Stimulated activated CD4-positive, alpha-beta T cell treated with anti-CD3 and anti-CD28 coated beads, Interleukin-4, amount 100 ng/mL, for 24 hours (primary cell): ENCODE data around the gene CTDP1.
"Not testable (repeated sequence)": the region's sequence is repeated elsewhere in the genome, so short reads cannot be mapped to it uniquely, and the experiment has no call there.

Experiments used
- DNase-seq: peaks from one replicate; pipeline ENCODE4 v3.0.0-alpha.2; 2020

Gene CTDP1

DNA sequence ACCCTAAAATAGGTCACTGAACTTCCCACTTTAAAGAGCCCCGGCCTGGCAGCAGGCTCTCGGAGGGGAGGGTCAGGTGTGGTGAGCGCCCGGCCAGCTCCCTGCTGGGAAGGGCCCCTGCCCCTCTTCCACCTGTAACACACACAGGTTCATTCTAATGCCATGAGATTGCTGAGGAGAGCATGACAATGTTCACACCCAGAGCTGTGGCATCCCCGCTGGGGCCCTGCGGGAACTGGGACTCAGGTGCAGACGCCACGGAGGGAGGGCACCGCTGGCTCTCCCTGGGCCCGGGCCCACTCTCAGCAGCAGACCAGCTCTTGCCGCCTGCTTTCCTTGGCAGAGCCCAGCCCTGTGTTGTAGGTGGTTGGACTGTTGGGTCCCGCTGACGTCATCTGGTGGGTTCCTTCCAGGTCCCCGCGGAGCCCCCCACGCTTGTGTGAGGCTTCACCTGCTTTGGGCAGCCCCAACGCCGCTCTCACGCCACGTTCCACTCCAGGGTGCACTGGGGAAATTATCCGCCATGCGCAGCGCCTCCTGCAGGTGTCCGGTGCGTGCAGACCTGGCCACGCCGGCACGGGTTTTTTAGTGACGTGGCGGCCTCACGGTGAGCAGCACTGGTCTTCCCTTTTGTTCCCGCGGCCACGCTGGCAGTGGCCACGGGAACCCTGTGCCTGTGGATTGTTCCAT, 67.7 kb downstream of the CTDP1 start:
- no peak for DNase-seq

DNA sequence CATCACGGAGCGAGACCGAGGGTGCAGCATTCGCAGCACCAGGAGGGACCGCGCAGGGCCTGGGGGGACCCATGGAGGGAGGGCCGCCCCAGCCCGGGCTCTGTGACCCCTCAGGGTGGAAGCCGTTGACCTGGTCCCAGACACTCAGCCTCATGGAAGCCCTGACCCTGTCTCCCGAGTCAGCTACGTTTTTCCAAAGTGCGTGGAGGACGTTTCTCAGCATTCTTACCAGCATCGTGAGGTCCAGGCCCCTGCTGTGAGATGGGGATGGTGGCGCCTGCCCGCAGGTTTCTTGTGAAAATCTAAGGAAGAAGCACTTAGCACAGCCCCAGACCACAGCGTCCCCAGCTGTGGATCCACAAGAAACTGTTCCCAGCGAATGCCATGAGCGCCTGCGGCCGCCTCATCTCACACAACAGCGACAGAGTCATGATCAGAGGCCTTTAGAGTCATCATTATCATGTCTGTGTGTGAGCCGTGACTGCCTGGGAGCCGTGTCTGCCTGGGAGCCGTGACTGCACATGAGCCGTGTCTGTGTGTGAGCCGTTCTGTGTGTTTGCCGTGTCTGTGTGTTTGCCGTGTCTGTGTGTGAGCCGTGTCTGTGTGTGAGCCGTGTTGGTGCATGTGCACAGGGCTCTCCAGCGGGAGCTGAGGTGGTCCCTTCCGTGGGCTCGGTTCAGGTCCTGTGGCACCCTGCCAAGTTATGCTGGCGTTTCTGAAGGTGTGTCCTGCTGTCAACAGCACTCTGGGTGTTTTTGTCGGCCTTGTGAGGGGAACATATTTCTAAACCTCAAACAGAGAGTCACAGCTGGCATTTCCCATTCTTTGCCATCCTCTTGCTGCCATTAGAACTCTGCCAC, 68.9 kb downstream of the CTDP1 start:
- no peak for DNase-seq

DNA sequence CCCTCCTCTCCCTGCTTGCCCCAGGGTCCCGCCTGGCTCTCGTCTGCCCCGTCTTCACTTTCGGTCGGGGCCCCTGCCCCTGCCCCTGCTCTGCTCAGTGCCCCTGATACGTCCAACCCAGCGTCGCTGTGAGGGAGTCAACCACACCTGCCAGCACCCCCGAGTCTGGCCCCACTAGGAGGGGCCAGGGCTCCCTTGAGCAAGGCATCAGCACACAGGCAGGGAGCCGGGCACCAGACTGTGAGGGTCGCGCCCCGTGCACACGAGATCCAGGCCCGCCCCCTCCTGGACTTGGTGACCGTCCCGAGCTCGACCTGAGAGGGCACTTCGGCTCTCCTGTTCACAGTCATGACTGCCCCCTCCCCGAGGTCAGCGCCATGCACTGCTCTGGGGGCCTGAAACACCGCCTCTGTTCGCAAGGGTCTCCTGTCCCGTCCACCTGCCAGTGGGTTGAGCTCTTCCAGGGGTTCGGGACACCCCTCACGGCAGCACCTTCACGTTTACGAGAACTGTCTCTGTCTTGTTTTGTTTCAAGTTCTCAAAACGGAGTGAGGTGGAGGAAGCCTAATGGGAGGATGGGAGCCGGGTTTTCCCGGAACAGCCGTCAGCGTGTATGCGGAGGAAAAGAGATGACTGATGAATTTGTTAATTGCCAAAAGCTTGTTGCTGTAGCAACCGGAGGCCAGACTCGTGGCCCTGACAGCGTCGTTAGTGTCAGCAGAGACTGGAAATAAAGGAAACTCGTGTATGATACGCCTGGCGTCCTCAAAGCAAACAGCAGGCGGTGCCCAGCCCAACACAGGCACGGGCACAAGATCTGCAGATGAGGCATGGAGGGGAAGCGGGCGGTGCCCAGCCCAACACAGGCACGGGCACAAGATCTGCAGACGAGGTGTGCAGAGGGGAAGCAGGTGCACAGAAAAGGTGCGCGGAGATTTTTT, 69.9 kb downstream of the CTDP1 start:
- no peak for DNase-seq

DNA sequence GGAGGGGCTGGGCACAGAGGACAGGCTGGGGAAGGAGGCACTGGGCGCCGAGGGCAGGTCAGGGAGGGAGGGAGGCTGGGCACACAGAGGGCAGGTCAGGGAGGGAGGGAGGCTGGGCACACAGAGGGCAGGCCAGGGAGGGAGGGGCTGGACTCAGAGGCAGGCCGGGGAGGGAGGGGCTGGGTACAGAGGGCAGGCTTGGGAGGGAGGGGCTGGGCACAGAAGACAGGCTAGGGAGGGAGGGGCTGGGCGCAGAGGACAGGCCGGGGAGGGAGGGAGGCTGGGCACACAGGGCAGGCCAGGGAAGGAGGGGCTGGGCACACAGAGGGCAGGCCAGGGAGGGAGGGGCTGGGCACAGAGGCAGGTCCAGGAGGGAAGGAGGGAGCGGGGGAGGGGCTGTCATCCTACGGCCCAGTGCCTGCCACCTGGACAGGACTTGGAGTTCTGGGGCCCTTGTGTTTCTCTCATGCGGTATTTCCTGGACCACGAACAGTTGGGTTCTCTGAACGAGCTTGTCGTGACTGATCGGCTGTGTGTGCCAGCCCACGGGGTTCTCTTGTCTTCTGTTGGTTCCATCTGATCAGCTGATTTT, 71.5 kb downstream of the CTDP1 start:
- no peak for DNase-seq

DNA sequence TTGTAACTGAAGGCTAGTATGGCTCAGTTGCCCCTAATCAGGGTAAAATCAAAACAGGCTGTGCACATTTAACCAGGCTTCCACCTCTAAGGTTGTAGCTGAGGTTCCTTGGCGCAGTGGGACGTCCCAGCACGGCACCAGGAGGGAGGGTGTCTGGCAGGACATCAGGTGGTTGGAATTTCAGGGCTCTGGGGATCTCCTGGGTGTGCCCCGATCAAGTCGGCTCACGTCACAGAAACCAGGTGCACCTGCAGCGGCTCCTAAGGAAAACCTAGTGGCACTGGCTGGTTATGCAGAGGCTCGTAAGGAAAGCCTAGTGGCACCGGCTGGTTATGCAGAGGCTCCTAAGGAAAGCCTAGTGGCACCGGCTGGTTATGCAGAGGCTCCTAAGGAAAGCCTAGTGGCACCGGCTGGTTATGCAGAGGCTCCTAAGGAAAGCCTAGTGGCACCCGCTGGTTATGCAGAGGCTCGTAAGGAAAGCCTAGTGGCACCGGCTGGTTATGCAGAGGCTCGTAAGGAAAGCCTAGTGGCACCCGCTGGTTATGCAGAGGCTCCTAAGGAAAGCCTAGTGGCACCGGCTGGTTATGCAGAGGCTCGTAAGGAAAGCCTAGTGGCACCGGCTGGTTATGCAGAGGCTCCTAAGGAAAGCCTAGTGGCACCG, 72.4 kb downstream of the CTDP1 start:
- not testable (repeated sequence) for DNase-seq

DNA sequence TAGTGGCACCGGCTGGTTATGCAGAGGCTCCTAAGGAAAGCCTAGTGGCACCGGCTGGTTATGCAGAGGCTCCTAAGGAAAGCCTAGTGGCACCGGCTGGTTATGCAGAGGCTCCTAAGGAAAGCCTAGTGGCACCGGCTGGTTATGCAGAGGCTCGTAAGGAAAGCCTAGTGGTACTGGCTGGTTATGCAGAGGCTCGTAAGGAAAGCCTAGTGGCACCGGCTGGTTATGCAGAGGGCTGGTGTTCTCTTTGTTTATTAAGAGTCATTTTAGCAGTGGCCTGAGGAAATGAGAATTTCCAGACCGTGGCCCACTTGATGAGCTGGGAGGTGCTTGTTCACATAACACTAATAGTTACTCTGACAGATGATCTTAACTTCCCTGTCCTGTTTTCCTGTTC, 73.3 kb downstream of the CTDP1 start:
- not testable (repeated sequence) for DNase-seq

DNA sequence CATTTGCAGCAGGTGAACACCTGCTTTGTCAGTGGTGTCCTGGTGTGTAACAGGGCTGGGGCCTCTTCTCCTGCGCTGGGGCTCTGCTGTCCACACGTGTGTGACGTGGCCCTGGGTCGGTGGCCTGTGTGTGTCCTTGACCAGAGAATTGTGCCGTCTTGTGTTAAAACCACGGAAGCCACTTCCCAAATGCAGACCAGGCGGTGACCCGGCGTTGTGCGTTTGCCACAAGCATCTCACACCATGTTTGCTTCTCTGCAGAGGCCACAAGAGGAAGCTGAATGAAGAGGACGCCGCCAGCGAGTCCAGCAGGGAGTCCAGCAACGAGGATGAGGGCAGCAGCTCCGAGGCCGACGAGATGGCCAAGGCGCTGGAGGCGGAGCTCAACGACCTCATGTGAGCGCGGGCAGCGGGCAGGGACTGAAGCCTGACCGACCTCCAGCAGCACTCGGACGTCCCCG, 73.8 kb downstream of the CTDP1 start:
- DNase-seq = no peak

DNA sequence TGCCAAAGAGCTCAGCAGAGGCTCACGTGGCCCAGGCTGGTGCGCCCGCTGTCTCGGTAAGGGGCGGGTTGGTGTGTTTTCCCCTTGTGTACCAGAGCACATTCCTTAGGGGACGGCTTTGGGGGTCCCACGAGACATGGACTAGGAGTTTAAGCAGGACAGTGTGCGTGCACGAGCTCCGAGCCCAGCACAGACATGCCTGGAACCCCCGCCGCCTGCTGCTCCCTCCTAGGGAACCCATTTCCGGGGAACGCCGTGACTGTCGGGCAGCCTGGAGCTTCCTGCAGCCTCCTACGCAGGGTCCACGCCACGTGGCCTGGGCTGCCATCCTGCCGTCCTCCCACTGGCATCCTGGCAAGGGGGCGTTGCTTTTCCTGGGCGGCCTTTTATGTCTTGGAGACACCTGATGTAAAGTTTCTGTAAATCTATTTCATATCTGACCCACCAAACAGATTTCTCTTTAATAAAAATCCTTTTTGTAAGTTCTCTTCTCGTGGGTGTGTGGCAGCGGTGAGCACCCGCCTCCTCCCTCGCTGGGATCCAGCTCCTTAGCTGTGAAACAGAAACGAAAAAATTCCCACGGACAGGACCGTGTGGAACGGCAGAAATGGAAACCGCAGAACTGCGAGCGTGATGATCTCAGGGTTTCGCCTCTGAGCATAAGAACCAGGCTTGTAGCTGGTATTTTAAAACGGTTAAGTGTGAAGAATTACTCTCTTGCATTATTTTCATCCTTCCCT, 74.6 kb downstream of the CTDP1 start:
- DNase-seq = no peak

DNA sequence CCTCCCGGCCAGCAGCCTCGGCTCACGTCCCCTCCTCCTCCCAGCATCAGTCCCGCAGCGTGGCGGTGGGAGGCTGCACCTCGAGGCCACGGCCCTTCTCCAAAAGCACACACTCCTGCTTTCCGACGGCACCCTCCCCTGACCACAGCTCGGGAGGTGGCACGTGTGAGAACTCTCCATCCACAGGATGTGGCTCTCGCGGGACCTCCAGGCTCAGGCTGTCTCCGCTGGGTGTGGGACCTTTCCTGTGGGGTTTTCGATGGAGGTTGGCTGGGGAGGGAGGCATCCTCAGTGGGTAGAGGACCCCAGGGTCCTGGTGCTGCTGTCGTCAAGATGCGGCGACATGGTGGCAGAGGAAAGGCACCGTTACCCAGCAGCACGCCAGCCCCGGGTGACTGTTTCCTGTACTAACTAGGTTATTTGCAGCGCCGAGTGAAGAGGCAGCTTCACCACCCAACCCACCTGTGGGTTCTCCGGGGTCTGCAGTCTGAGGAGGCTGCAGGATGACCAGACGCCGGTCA, 75.3 kb downstream of the CTDP1 start:
- no peak for DNase-seq

DNA sequence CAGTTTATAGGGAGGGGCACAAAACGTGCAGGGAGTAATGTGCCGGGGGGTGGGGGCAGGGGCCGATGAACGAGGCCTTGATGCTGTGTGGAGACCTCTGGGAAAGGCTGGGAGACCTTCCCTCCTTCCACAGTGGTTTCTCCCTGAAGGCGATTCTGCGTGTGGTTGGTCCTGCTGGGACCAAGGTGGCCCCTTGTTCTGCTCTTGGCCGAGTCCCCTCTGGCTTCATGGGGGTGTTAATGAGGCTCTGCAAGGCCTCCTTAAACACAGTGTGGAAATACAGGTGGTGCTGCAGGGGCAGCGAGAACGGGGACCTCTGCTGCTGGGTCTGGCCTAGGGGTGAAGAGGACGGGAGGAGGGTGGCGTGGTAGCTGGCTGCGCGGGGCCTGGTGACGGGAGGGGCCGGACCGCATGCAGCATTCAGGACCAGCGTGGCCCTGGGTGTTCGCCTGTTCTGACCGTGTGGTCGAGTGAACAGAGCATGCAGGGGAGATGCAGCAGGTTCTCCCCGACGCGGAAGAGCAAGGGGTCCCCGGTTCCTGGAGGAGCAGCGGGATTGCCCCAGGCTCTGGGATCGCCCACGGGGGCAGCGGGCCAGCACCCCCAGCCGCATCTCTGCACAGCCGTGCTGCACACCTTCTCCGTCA, 76.0 kb downstream of the CTDP1 start:
- no peak for DNase-seq

DNA sequence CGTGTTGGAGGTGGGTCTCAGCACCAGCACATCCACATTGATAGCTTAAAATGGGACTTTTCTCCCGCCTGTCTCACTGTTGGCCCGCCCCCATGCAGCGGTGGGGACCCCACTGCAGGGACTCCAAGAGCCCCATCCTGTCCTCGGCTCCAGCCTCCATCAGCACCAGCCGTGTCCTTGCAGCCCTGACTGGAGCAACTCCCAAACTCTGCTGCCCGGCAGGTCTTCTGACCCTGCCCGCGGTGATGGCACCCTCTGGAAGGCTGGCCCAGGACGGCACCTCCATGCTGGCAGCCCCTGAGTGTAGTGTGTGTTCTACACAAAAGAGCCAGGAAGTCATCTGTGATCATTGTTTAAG, 76.5 kb downstream of the CTDP1 start:
- no peak for DNase-seq

DNA sequence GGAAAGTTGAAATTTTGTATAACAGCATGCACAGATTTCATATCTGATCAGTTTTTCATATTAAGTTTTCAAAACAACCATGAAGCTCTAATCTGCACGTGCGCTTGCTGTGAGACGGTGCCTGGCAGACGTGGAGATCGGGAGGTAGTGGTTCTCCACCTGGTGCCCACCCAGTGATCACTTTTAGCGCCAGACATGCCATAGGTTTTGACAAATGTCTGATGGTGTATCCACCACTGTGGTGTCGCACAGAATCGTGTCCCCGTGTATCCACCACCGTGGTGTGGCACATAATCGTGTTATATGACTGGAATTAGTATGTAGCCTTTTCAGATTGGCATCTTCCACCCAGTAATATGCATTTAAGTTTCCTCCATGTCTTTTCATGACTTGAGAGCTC, 77.2 kb downstream of the CTDP1 start:
- no peak for DNase-seq

DNA sequence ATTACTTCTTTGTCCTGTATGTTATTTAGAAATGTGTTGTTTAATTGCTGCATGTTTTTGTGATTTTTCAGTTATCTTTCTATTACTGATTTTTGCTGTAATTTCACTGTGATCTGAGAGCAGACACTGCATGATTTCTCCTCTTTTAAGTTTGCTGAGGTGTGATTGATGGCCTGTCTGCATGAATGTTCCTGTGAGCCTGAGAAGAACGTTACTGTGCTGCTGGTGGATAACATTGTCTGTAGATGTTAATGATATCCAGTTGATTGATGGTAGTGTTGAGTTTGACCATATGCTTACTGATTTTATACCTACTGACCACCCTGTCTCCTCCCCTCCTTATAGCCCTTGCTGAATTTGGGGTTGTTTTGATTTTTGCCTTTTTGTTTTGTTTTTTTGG, 80.7 kb downstream of the CTDP1 start:
- DNase-seq = no peak

DNA sequence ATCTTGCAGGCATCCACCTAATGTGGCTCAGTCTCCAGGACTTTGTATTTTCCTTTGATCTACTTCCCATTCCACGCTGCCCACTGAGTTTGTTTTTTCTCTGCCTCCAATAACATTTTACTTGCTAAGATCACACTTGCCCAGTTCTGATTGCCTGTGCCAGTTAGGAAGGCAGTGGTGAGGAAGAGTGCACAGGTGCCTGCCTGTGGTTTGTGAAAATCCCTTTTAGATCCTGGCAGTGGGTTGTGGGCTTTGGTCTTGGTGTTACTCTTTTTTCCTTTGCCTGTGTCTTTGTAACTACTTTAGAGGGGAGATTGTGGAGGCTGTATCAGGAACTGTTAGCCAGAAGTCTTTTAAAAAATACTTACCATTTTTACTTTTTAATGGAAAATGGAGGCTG, 81.3 kb downstream of the CTDP1 start:
- no peak for DNase-seq

DNA sequence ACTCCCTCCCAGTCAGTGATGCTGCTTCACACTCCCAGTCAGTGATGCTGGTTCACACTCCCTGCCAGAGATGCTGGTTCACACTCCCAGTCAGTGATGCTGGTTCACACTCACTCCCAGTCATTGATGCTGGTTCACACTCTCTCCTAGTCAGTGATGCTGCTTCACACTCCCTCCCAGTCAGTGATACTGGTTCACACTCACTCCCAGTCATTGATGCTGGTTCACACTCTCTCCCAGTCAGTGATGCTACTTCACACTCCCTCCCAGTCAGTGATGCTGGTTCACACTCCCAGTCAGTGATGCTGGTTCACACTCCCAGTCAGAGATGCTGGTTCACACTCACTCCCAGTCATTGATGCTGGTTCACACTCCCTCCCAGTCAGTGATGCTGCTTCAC, 83.8 kb downstream of the CTDP1 start:
- DNase-seq = no peak

DNA sequence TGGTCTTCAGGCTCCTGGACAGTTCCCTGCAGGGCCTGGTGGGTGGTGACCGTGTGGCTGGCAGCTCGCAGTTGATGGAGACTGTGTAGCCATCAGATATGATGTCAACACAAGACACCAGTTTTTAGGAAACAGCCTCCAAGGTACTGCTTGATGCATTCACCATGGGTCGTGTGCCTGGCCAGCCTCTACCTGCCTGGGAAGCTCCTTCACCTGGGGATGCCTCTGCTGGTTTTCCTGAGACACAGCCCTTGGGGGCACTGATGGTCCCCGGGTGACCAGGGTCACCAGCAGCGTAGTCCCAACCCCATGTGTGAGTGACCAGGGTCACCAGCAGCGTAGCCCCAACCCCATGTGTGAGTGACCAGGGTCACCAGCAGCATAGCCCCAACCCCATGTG, 84.5 kb downstream of the CTDP1 start:
- no peak for DNase-seq

DNA sequence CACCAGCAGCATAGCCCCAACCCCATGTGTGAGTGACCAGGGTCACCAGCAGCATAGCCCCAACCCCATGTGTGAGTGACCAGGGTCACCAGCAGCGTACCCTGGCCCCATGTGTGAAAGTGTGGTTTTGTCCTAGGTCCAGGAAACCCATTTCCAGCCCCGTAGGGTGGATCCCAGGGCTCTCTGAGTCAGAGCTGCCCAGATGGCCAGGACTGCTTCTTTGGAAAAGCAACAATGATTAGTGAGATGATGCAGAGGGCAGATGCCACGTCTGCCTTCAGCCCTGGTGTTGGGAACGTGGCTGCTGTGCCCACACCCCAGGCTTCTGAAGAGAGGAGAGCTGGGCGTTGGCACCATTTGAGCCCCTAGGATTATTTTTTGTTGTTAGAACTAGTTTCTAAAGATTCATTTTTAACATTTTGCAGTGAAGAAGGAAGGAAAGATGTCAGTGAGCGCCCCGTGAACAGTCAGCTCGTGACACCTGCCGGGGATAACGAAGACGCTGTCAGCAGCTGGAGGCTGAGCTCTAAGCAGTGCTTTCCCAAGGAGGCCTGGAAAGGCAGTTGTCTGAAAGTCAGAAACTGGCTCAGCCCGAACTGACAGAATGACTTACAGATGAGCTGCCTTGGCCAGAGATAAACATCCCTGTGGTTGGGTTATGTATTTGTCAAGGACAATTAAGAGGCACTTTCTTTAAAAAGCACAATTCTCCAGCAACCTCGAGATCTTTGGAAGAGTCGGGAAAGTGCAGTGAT, 86.1 kb downstream of the CTDP1 start:
- DNase-seq = no peak

DNA sequence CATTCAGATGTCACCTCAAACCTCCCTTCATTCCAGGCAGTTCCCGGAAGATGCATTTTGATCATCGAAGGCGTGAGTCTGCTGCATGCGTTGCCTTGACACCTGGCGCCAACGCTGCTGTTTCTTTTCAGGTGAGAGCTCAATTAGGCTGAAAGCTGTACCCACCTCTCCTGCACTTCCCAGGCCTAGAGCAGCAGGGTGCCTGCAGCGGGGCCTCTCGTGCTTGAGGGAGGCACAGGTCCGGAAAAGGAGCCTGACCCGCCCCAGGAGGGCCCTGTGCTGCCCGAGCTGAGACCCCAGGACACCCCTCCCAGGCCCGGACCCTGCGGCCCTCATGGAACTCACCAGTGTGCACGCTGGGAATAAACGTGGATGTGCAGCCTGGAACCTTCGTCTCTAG, 86.7 kb downstream of the CTDP1 start:
- DNase-seq = no peak

DNA sequence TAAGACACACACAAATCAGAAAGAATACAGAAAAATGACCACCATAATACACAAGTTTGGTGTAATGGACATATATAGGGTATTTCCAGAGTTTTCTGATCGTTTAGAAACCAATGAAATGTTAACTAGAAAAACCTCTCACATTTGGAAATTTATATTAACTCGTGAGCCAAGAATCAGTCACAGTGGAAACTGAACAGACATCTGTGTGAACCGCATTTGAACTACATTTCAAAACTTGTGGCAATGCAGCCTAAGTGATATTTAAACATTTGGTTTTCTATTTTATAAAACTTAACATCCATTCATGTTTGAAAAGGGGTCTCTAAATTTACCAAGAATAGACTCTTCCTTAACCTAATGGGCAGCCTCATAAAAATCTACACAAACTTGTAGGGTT, 89.1 kb downstream of the CTDP1 start:
- DNase-seq = no peak
